HEK293 (cell line): ENCODE measurements around the gene SULF2.

Source experiments
- CTCF ChIA-PET: fragments of 350-600 bp; formaldehyde crosslinking; extraction: SDS; loops from one replicate; lab custom pipeline; 2021; ENCODE audit warnings: antibody characterized with exemption; lab: Yijun Ruan, JAX
- POLR2A ChIA-PET: fragments of 300-600 bp; formaldehyde crosslinking; extraction: SDS; loops from one replicate; lab custom pipeline; 2020; ENCODE audit warnings: antibody characterized with exemption, inconsistent platforms; lab: Yijun Ruan, JAX
- H3K27ac ChIP-seq: fragments of 200-500 bp; sonication (Bioruptor generic); 2 replicates; pipeline ENCODE4 v1.5.1; 2014; ENCODE audit warnings: low read depth, low read length, control low read depth, inconsistent platforms; ENCODE audit errors: extremely low read depth
- H3K36me3 ChIP-seq, 2 experiments: fragments of 200-500 bp in 1 of 2; sonication (Bioruptor generic) in 1 of 2; 1 replicate in 1 of 2; 2 replicates in 1 of 2; pipeline ENCODE4 v1.5.1; 2014 to 2017; ENCODE audit warnings: inconsistent platforms in 2 of 2, low read length in 2 of 2; ENCODE audit not compliant: control insufficient read depth in 2 of 2, insufficient read depth in 1 of 2
- H3K4me1 ChIP-seq: fragments of 200-500 bp; sonication (Bioruptor generic); 2 replicates; pipeline ENCODE4 v1.5.1; 2014; ENCODE audit warnings: mild to moderate bottlenecking, low read length, inconsistent platforms; ENCODE audit not compliant: control insufficient read depth, insufficient read depth
- H3K4me3 ChIP-seq: 2 replicates; pipeline ENCODE4 v1.5.1; 2011; ENCODE audit warnings: low read depth, mild to moderate bottlenecking, control low read depth, low read length, moderate library complexity
- H3K9me3 ChIP-seq: fragments of 200-500 bp; sonication (Bioruptor generic); 2 replicates; pipeline ENCODE4 v1.5.1; 2014; ENCODE audit warnings: low read depth, low read length, inconsistent platforms; ENCODE audit not compliant: control insufficient read depth, insufficient read depth
- HOXA7 ChIP-seq: sonication (generic); formaldehyde crosslinking; IDR thresholded peaks from 2 replicates; pipeline ENCODE4 v1.8.1; 2022; ENCODE audit warnings: missing genetic modification reagents, borderline replicate concordance
- INSM2 ChIP-seq: fragments of 450-650 bp; formaldehyde crosslinking; IDR thresholded peaks from 2 replicates; pipeline ENCODE4 v1.5.1; 2016; ENCODE audit warnings: missing biosample characterization, missing genetic modification characterization
- KLF1 ChIP-seq: fragments of 450-650 bp; formaldehyde crosslinking; IDR thresholded peaks from 2 replicates; pipeline ENCODE4 v1.5.1; 2016; ENCODE audit warnings: missing biosample characterization, missing genetic modification characterization
- KLF9 ChIP-seq: fragments of 450-650 bp; formaldehyde crosslinking; IDR thresholded peaks from 2 replicates; pipeline ENCODE4 v1.5.1; 2016; ENCODE audit warnings: missing biosample characterization, missing genetic modification characterization, low read depth
- PATZ1 ChIP-seq: fragments of 450-650 bp; formaldehyde crosslinking; IDR thresholded peaks from 2 replicates; pipeline ENCODE4 v1.5.1; 2016; ENCODE audit warnings: missing biosample characterization, missing genetic modification characterization
- PRDM4 ChIP-seq: fragments of 450-650 bp; formaldehyde crosslinking; IDR thresholded peaks from 2 replicates; pipeline ENCODE4 v1.5.1; 2017; ENCODE audit warnings: missing biosample characterization, missing genetic modification characterization
- REPIN1 ChIP-seq: fragments of 450-650 bp; formaldehyde crosslinking; IDR thresholded peaks from 2 replicates; pipeline ENCODE4 v1.5.1; 2017; ENCODE audit warnings: missing biosample characterization, missing genetic modification characterization, low read depth
- ZBTB44 ChIP-seq: fragments of 450-650 bp; IDR thresholded peaks from 2 replicates; pipeline ENCODE4 v1.5.1; 2018; ENCODE audit warnings: missing biosample characterization, mild to moderate bottlenecking, missing genetic modification characterization
- ZBTB6 ChIP-seq: fragments of 450-650 bp; formaldehyde crosslinking; IDR thresholded peaks from 2 replicates; pipeline ENCODE4 v1.5.1; 2017; ENCODE audit warnings: missing biosample characterization, missing genetic modification characterization
- ZNF132 ChIP-seq: fragments of 450-650 bp; formaldehyde crosslinking; IDR thresholded peaks from 2 replicates; pipeline ENCODE4 v1.5.1; 2017; ENCODE audit warnings: missing biosample characterization, missing genetic modification characterization, borderline replicate concordance
- ZNF133 ChIP-seq: fragments of 450-650 bp; formaldehyde crosslinking; IDR thresholded peaks from 2 replicates; pipeline ENCODE4 v1.5.1; 2016; ENCODE audit warnings: missing biosample characterization, missing genetic modification characterization
- ZNF140 ChIP-seq: fragments of 450-650 bp; formaldehyde crosslinking; IDR thresholded peaks from 2 replicates; pipeline ENCODE4 v1.5.1; 2016; ENCODE audit warnings: missing biosample characterization, missing genetic modification characterization
- ZNF24 ChIP-seq: fragments of 450-650 bp; formaldehyde crosslinking; IDR thresholded peaks from 2 replicates; pipeline ENCODE4 v1.5.1; 2016; ENCODE audit warnings: missing biosample characterization, missing genetic modification characterization
- ZNF404 ChIP-seq: fragments of 450-650 bp; formaldehyde crosslinking; IDR thresholded peaks from 2 replicates; pipeline ENCODE4 v1.5.1; 2017; ENCODE audit warnings: missing biosample characterization, missing genetic modification characterization
- ZNF48 ChIP-seq: fragments of 450-650 bp; formaldehyde crosslinking; IDR thresholded peaks from 2 replicates; pipeline ENCODE4 v1.5.1; 2016; ENCODE audit warnings: missing biosample characterization, missing genetic modification characterization
- ZNF530 ChIP-seq: fragments of 450-650 bp; formaldehyde crosslinking; IDR thresholded peaks from 2 replicates; pipeline ENCODE4 v1.5.1; 2016; ENCODE audit warnings: low read depth, missing biosample characterization, missing genetic modification characterization
- ZSCAN5A ChIP-seq: fragments of 450-650 bp; formaldehyde crosslinking; IDR thresholded peaks from 2 replicates; pipeline ENCODE4 v1.5.1; 2016; ENCODE audit warnings: missing biosample characterization, missing genetic modification characterization

SULF2 gene

GRCh38 chr20:47810116-47810677 is 24.9 kb upstream of the SULF2 start:
- Histone ChIP-seq H3K9me3 (no peaks in the 10 kb centered on the region), H3K4me1 (no peaks in the 10 kb centered on the region), H3K36me3 (no peaks in the 10 kb centered on the region), H3K27ac (no peak overlapping the region), H3K4me3 (no peak overlapping the region)
- CTCF ChIA-PET: no interaction called here
- TF ChIP-seq INSM2 (tag by site-specific recombination) (no peak), HOXA7 (CRISPR knock-in tag) (no peak), KLF9 (tag by site-specific recombination) (no peak)
- POLR2A ChIA-PET: no interaction called here

- POLR2A ChIA-PET: no interaction called here
These were observed 24.1 kb upstream of the SULF2 start for GRCh38 chr20:47809161-47809960.

GRCh38 chr20:47805951-47806350 is 20.7 kb upstream of the SULF2 start:
- no peaks in the 10 kb centered on the region for H3K9me3 ChIP-seq
- no peak overlapping the region for H3K27ac ChIP-seq
- no peak overlapping the region for H3K4me3 ChIP-seq
- ChIA-PET POLR2A (no interaction called here), CTCF (interaction anchor here (0.6 kb wide), 1 partner anchor 842 kb away, joined by 4 read pairs; no protein-coding TSS in a partner anchor)
- H3K36me3 ChIP-seq: no peaks in the 10 kb centered on the region
- H3K4me1 ChIP-seq: no peaks in the 10 kb centered on the region
- TF ChIP-seq REPIN1 (tag by site-specific recombination) (no peak), ZNF404 (tag by site-specific recombination) (no peak), ZSCAN5A (tag by site-specific recombination) (no peak), ZNF24 (no peak), ZNF48 (tag by site-specific recombination) (no peak), ZNF132 (tag by site-specific recombination) (no peak), PRDM4 (tag by site-specific recombination) (no peak), ZBTB44 (tag by site-specific recombination) (no peak), ZNF133 (tag by site-specific recombination) (no peak), ZNF140 (tag by site-specific recombination) (no peak)

More at GRCh38 chr20:47809161-47809960, 24.1 kb upstream of the SULF2 start:
- Histone ChIP-seq H3K4me1 (no peaks in the 10 kb centered on the region), H3K36me3 (no peaks in the 10 kb centered on the region), H3K27ac (no peak overlapping the region), H3K9me3 (no peaks in the 10 kb centered on the region), H3K4me3 (no peak overlapping the region)
- peak; percentile 86 for TF ChIP-seq KLF1 (tag by site-specific recombination)
- TF ChIP-seq ZNF530 (tag by site-specific recombination): no peak
- no peak for TF ChIP-seq ZBTB6 (tag by site-specific recombination)
- TF ChIP-seq PATZ1: no peak
- CTCF ChIA-PET: no interaction called here
